ENCODE measurements around the gene LPCAT2.

Gene LPCAT2

GRCh38 chr16:55474821-55475220 lies 34.1 kb upstream of the LPCAT2 start:
- POLR2A ChIA-PET, result no interaction called here
- DNase-seq (ENCODE audit: extremely low spot score), result no peak
- CTCF ChIA-PET, result interaction anchor here (1.0 to 5.6 kb wide), 2 partner anchors 10 to 17 kb away, joined by 3 to 48 read pairs; no protein-coding TSS in a partner anchor
- no peak for TF ChIP-seq CTCF (IDR thresholded peaks at IDR 0.05; ENCODE audit: control extremely low read depth, extremely low read depth, low read depth, missing control alignments)

GRCh38 chr16:55475919-55476318 lies 33.0 kb upstream of the LPCAT2 start:
- POLR2A ChIA-PET, result no interaction called here
- CTCF ChIA-PET, result interaction anchor here (5.6 kb wide), 1 partner anchor 11 kb away, joined by 48 read pairs; no protein-coding TSS in a partner anchor
- no peak for DNase-seq (ENCODE audit: extremely low spot score)
- no peak for TF ChIP-seq CTCF (IDR thresholded peaks at IDR 0.05; ENCODE audit: control extremely low read depth, extremely low read depth, low read depth, missing control alignments)

GRCh38 chr16:55476625-55477533 lies 32.0 kb upstream of the LPCAT2 start:
- DNase-seq (ENCODE audit: extremely low spot score), result no peak
- CTCF ChIA-PET, result interaction anchor here (5.6 kb wide), 1 partner anchor 12 kb away, joined by 48 read pairs; no protein-coding TSS in a partner anchor
- POLR2A ChIA-PET, result no interaction called here
- TF ChIP-seq CTCF (IDR thresholded peaks at IDR 0.05; ENCODE audit: control extremely low read depth, extremely low read depth, low read depth, missing control alignments), result no peak

GRCh38 chr16:55477736-55478135 lies 31.1 kb upstream of the LPCAT2 start:
- DNase-seq (ENCODE audit: extremely low spot score), result no peak
- CTCF ChIA-PET, result interaction anchor here (5.6 kb wide), 1 partner anchor 13 kb away, joined by 48 read pairs; no protein-coding TSS in a partner anchor
- POLR2A ChIA-PET, result no interaction called here
- no peak for TF ChIP-seq CTCF (IDR thresholded peaks at IDR 0.05; ENCODE audit: control extremely low read depth, extremely low read depth, low read depth, missing control alignments)

- POLR2A ChIA-PET, result no interaction called here
- DNase-seq (ENCODE audit: extremely low spot score), result no peak
- TF ChIP-seq CTCF (IDR thresholded peaks at IDR 0.05; ENCODE audit: control extremely low read depth, extremely low read depth, low read depth, missing control alignments), result no peak
- CTCF ChIA-PET, result no interaction called here
These were observed 29.9 kb upstream of the LPCAT2 start, which contains the start of gene MMP2 for GRCh38 chr16:55478827-55479429. MMP2 (plus strand) TSS chr16:55479198; CDS start chr16:55479480, 282 bp downstream.

- ChIA-PET CTCF (interaction anchor here (1.8 kb wide), 1 partner anchor 15 kb away, joined by 9 read pairs; no protein-coding TSS in a partner anchor), POLR2A (no interaction called here)
- DNase-seq (ENCODE audit: extremely low spot score), result no peak
- TF ChIP-seq CTCF (IDR thresholded peaks at IDR 0.05; ENCODE audit: control extremely low read depth, extremely low read depth, low read depth, missing control alignments), result no peak
These were observed 29.3 kb upstream of the LPCAT2 start for GRCh38 chr16:55479430-55480140.
